Neuronal stem cell (in vitro differentiated cells): ENCODE data around the gene NAB2.

Source experiments
- DNase-seq: peaks from one replicate; pipeline ENCODE4 v3.0.0-alpha.2; 2013; ENCODE audit warnings: low spot score
- H2AFZ ChIP-seq: one replicate; pipeline ENCODE4 v1.6.1; 2013; ENCODE audit warnings: mild to moderate bottlenecking, low read length, inconsistent platforms
- H2AK5ac ChIP-seq: 2 replicates; pipeline ENCODE4 v1.6.1; 2013; ENCODE audit warnings: low read depth, mild to moderate bottlenecking, inconsistent platforms, low read length, moderate library complexity, mixed read lengths
- H2BK120ac ChIP-seq: 2 replicates; pipeline ENCODE4 v1.6.1; 2013; ENCODE audit warnings: low read depth, mild to moderate bottlenecking, inconsistent platforms, low read length, moderate library complexity, mixed read lengths
- H2BK12ac ChIP-seq: one replicate; pipeline ENCODE4 v1.6.1; 2013; ENCODE audit warnings: low read length, inconsistent platforms
- H2BK15ac ChIP-seq: 2 replicates; pipeline ENCODE4 v1.6.1; 2013; ENCODE audit warnings: mild to moderate bottlenecking, low read length, inconsistent platforms, mixed read lengths
- H2BK5ac ChIP-seq: one replicate; pipeline ENCODE4 v1.6.1; 2013; ENCODE audit warnings: inconsistent platforms, mild to moderate bottlenecking, low read length, moderate library complexity
- H3K14ac ChIP-seq: one replicate; pipeline ENCODE4 v1.6.1; 2013; ENCODE audit warnings: low read length, inconsistent platforms
- H3K18ac ChIP-seq: 2 replicates; pipeline ENCODE4 v1.6.1; 2013; ENCODE audit warnings: low read length, inconsistent platforms
- H3K23ac ChIP-seq: 2 replicates; pipeline ENCODE4 v1.6.1; 2013; ENCODE audit warnings: low read depth, mild to moderate bottlenecking, mixed read lengths, low read length, inconsistent platforms; ENCODE audit not compliant: poor library complexity
- H3K27ac ChIP-seq: replicated peaks from 3 replicates; pipeline ENCODE4 v1.5.1; 2013; ENCODE audit warnings: low read length, inconsistent platforms
- H3K27me3 ChIP-seq, 3 experiments: 2 replicates each; pipeline ENCODE4 v1.6.1; 2013; ENCODE audit warnings: low read length in 3 of 3, mild to moderate bottlenecking in 2 of 3, inconsistent platforms in 1 of 3, low read depth in 1 of 3, mixed read lengths in 1 of 3, moderate library complexity in 1 of 3; ENCODE audit not compliant: control insufficient read depth in 3 of 3, insufficient read depth in 3 of 3
- H3K36me3 ChIP-seq, 2 donors: replicated peaks in 1 of 2; 2 replicates each; pipeline ENCODE4 v1.6.1; 2013; ENCODE audit warnings: low read length in 2 of 2; ENCODE audit not compliant: control insufficient read depth in 2 of 2, insufficient read depth in 2 of 2
- H3K4ac ChIP-seq: 2 replicates; pipeline ENCODE4 v1.6.1; 2013; ENCODE audit warnings: inconsistent platforms, mild to moderate bottlenecking, low read length, moderate library complexity
- H3K4me1 ChIP-seq, 2 donors: 1 replicate in 1 of 2; 2 replicates in 1 of 2; pipeline ENCODE4 v1.6.1; 2013; ENCODE audit warnings: low read length in 2 of 2, low read depth in 1 of 2; ENCODE audit not compliant: control insufficient read depth in 2 of 2, insufficient read depth in 1 of 2
- H3K4me2 ChIP-seq: one replicate; pipeline ENCODE4 v1.6.1; 2013; ENCODE audit warnings: mild to moderate bottlenecking, low read length, inconsistent platforms; ENCODE audit not compliant: insufficient read depth, poor library complexity, severe bottlenecking
- H3K4me3 ChIP-seq, 2 donors: 2 replicates each; pipeline ENCODE4 v1.5.1; 2013; ENCODE audit warnings: low read length in 2 of 2, mild to moderate bottlenecking in 2 of 2, inconsistent platforms in 1 of 2, moderate library complexity in 1 of 2
- H3K79me1 ChIP-seq: one replicate; pipeline ENCODE4 v1.6.1; 2013; ENCODE audit warnings: low read depth, mild to moderate bottlenecking, inconsistent platforms, low read length, moderate library complexity
- H3K9ac ChIP-seq: one replicate; pipeline ENCODE4 v1.6.1; 2013; ENCODE audit warnings: mild to moderate bottlenecking, low read depth, low read length, inconsistent platforms; ENCODE audit not compliant: poor library complexity
- H3K9me3 ChIP-seq, 2 donors: replicated peaks in 1 of 2; 2 replicates each; pipeline versions ENCODE3 to v1.6.1; 2013; ENCODE audit warnings: low read length in 2 of 2, mild to moderate bottlenecking in 2 of 2, inconsistent platforms in 1 of 2, low read depth in 1 of 2, mixed read lengths in 1 of 2, moderate library complexity in 1 of 2; ENCODE audit not compliant: control insufficient read depth in 2 of 2, insufficient read depth in 1 of 2
- H4K8ac ChIP-seq: one replicate; pipeline ENCODE4 v1.6.1; 2013; ENCODE audit warnings: low read depth, mild to moderate bottlenecking, inconsistent platforms, low read length, moderate library complexity
- H4K91ac ChIP-seq: one replicate; pipeline ENCODE4 v1.6.1; 2013; ENCODE audit warnings: low read length, low read depth, mild to moderate bottlenecking, inconsistent platforms; ENCODE audit not compliant: poor library complexity
- WGBS, 2 donors: extraction: QIAGEN DNeasy Blood & Tissue Kit; methylation state at CpG; one replicate each; pipeline ENCODE4 v1.1.7; 2013; ENCODE audit warnings: missing lambda C conversion rate in 2 of 2, mixed read lengths in 1 of 2; ENCODE audit not compliant: insufficient read length in 2 of 2, insufficient replicate concordance in 1 of 2; ENCODE audit errors: extremely low coverage in 2 of 2; 5-methylcytosine and 5-hydroxymethylcytosine counted together

Gene NAB2

GRCh38 chr12:57127726-57128518, 39.0 kb downstream of the NAB2 start, which contains the start of gene LRP1:
TSS of gene LRP1 (plus strand) at chr12:57128483. CDS start at chr12:57128965, 482 bp downstream.
- peak; percentile 81 for DNase-seq
- peaks cover 24 to 38% of the 10 kb centered on the region in 2 donors for H3K4me1 ChIP-seq
- H3K4ac ChIP-seq = peak within 1 kb of the TSS; percentile 70
- no peak within 1 kb of the TSS for H4K8ac ChIP-seq
- peak within 1 kb of the TSS; percentile 65 for H2BK15ac ChIP-seq
- peak within 1 kb of the TSS; percentile 82 to 96 for H3K4me3 ChIP-seq
- WGBS, 2 donors = no CpG with 5 or more reads among the region's 57 CpGs
- peak within 1 kb of the TSS; percentile 82 for H2BK120ac ChIP-seq
- H3K23ac ChIP-seq = peak within 1 kb of the TSS; percentile 83
- peaks cover 0 to 9% of the 10 kb centered on the region in 2 donors for H3K36me3 ChIP-seq
- peak within 1 kb of the TSS; percentile 64 for H2AK5ac ChIP-seq
- H3K79me1 ChIP-seq = peaks cover 2% of the 10 kb centered on the region
- H3K9ac ChIP-seq = peak within 1 kb of the TSS; percentile 87
- H3K27ac ChIP-seq = peak within 1 kb of the TSS; percentile 86
- peak within 1 kb of the TSS; percentile 95 for H2BK5ac ChIP-seq
- no peak within 1 kb of the TSS for H4K91ac ChIP-seq
- H3K27me3 ChIP-seq = no peaks in the 10 kb centered on the region
- peak within 1 kb of the TSS; percentile 32 for H3K14ac ChIP-seq
- peak within 1 kb of the TSS; percentile 86 for H3K4me2 ChIP-seq
- H2BK12ac ChIP-seq = no peak within 1 kb of the TSS
- peak within 1 kb of the TSS; percentile 98 for H2AFZ ChIP-seq
- H3K9me3 ChIP-seq = peaks cover 0 to 2% of the 10 kb centered on the region in 2 donors
- H3K18ac ChIP-seq = peak within 1 kb of the TSS; percentile 99

GRCh38 chr12:57128519-57129247, 39.8 kb downstream of the NAB2 start:
- H3K4ac ChIP-seq = peak overlapping the region; percentile 70
- H4K91ac ChIP-seq = no peak overlapping the region
- H3K79me1 ChIP-seq = peaks cover 2% of the 10 kb centered on the region
- H2BK12ac ChIP-seq = no peak overlapping the region
- peak overlapping the region; percentile 87 for H3K9ac ChIP-seq
- peak overlapping the region; percentile 34 for H2BK15ac ChIP-seq
- H3K18ac ChIP-seq = peak overlapping the region; percentile 96
- no CpG with 5 or more reads among the region's 35 CpGs for WGBS, 2 donors
- peak overlapping the region; percentile 82 to 92 for H3K4me3 ChIP-seq
- no peak overlapping the region for H3K27ac ChIP-seq
- peak overlapping the region; percentile 95 for H2BK5ac ChIP-seq
- peak overlapping the region; percentile 39 for H2AK5ac ChIP-seq
- H3K4me1 ChIP-seq = peaks cover 30 to 46% of the 10 kb centered on the region in 2 donors
- H3K23ac ChIP-seq = no peak overlapping the region
- H3K4me2 ChIP-seq = peak overlapping the region; percentile 86
- H3K36me3 ChIP-seq = peaks cover 0 to 9% of the 10 kb centered on the region in 2 donors
- no peak for DNase-seq
- H2BK120ac ChIP-seq = peak overlapping the region; percentile 82
- H4K8ac ChIP-seq = no peak overlapping the region
- peaks cover 0 to 2% of the 10 kb centered on the region in 2 donors for H3K9me3 ChIP-seq
- no peaks in the 10 kb centered on the region for H3K27me3 ChIP-seq
- H2AFZ ChIP-seq = peak overlapping the region; percentile 98
- H3K14ac ChIP-seq = peak overlapping the region; percentile 32

GRCh38 chr12:57129321-57129842, 40.5 kb downstream of the NAB2 start:
- Histone ChIP-seq H2AFZ (no peak overlapping the region), H3K18ac (peak overlapping the region; percentile 96), H3K4ac (no peak overlapping the region), H4K91ac (no peak overlapping the region), H2AK5ac (peak overlapping the region; percentile 39), H3K27me3 (no peaks in the 10 kb centered on the region), H3K36me3 (peaks cover 0 to 9% of the 10 kb centered on the region in 2 donors), H3K9me3 (no peaks in the 10 kb centered on the region), H3K4me1 (peaks cover 35 to 53% of the 10 kb centered on the region in 2 donors), H2BK5ac (no peak overlapping the region), H3K9ac (peak overlapping the region; percentile 47), H2BK120ac (no peak overlapping the region), H2BK15ac (no peak overlapping the region), H3K4me3 (peak overlapping the region; percentile 82 to 92), H3K14ac (no peak overlapping the region), H3K27ac (no peak overlapping the region), H3K4me2 (peak overlapping the region; percentile 86), H4K8ac (no peak overlapping the region), H3K23ac (no peak overlapping the region), H2BK12ac (no peak overlapping the region), H3K79me1 (peaks cover 2% of the 10 kb centered on the region)
- no CpG with 5 or more reads among the region's 12 CpGs for WGBS, 2 donors
- no peak for DNase-seq

- no peak overlapping the region for H2AFZ ChIP-seq
- H3K4me3 ChIP-seq = peak overlapping the region; percentile 82 to 92
- no peak overlapping the region for H3K4ac ChIP-seq
- H2BK12ac ChIP-seq = no peak overlapping the region
- H2BK5ac ChIP-seq = no peak overlapping the region
- H3K4me1 ChIP-seq = peaks cover 36 to 54% of the 10 kb centered on the region in 2 donors
- no peak overlapping the region for H2AK5ac ChIP-seq
- peak overlapping the region; percentile 47 for H3K9ac ChIP-seq
- H3K36me3 ChIP-seq = peaks cover 0 to 9% of the 10 kb centered on the region in 2 donors
- no peak overlapping the region for H2BK15ac ChIP-seq
- H3K14ac ChIP-seq = no peak overlapping the region
- H3K27ac ChIP-seq = no peak overlapping the region
- H4K8ac ChIP-seq = no peak overlapping the region
- H4K91ac ChIP-seq = no peak overlapping the region
- no peaks in the 10 kb centered on the region for H3K9me3 ChIP-seq
- H3K23ac ChIP-seq = no peak overlapping the region
- H3K79me1 ChIP-seq = peaks cover 2% of the 10 kb centered on the region
- no peak overlapping the region for H3K18ac ChIP-seq
- no peaks in the 10 kb centered on the region for H3K27me3 ChIP-seq
- H2BK120ac ChIP-seq = no peak overlapping the region
- H3K4me2 ChIP-seq = peak overlapping the region; percentile 86
- DNase-seq = no peak
Measured at GRCh38 chr12:57129889-57130288, 41.0 kb downstream of the NAB2 start.
